H9 (cell line): ENCODE results near the gene LIN7C. TPM values are rescaled to one million over a fixed set of nuclear protein-coding genes. Genes with fewer than 3 reads are reported as not detected.
A peak's percentile ranks its signal among the peaks of the same experiment; 100 is the strongest.

ENCODE experiments used
- DNase-seq: peaks from one replicate; pipeline ENCODE4 v3.0.0-alpha.2; 2017
- H2AFZ ChIP-seq: one replicate; pipeline ENCODE4 v1.6.1; 2013; ENCODE audit warnings: mild to moderate bottlenecking, low read length, control low read depth, moderate library complexity
- H2AK5ac ChIP-seq: 2 replicates; pipeline ENCODE4 v1.6.1; 2013; ENCODE audit warnings: low read length, control low read depth, mixed read lengths; ENCODE audit not compliant: insufficient read length
- H2BK120ac ChIP-seq: one replicate; pipeline ENCODE4 v1.6.1; 2013; ENCODE audit warnings: low read depth, mild to moderate bottlenecking, low read length, control low read depth, inconsistent platforms; ENCODE audit not compliant: poor library complexity, severe bottlenecking
- H2BK12ac ChIP-seq: 2 replicates; pipeline ENCODE4 v1.6.1; 2013; ENCODE audit warnings: low read length, control low read depth, mixed read lengths, low read depth; ENCODE audit not compliant: insufficient read length
- H2BK15ac ChIP-seq: 2 replicates; pipeline ENCODE4 v1.6.1; 2013; ENCODE audit warnings: low read depth, low read length, control low read depth
- H2BK20ac ChIP-seq: one replicate; pipeline ENCODE4 v1.6.1; 2013; ENCODE audit warnings: low read depth, mild to moderate bottlenecking, low read length, control low read depth, inconsistent platforms; ENCODE audit not compliant: poor library complexity, severe bottlenecking
- H2BK5ac ChIP-seq: 2 replicates; pipeline ENCODE4 v1.6.1; 2013; ENCODE audit warnings: low read length, control low read depth, mixed read lengths; ENCODE audit not compliant: insufficient read length
- H3K14ac ChIP-seq: 2 replicates; pipeline ENCODE4 v1.6.1; 2013; ENCODE audit warnings: low read length, control low read depth; ENCODE audit not compliant: insufficient read depth
- H3K18ac ChIP-seq: 2 replicates; pipeline ENCODE4 v1.6.1; 2013; ENCODE audit warnings: low read depth, mild to moderate bottlenecking, mixed read lengths, low read length, control low read depth; ENCODE audit not compliant: insufficient read length
- H3K23ac ChIP-seq: 2 replicates; pipeline ENCODE4 v1.6.1; 2013; ENCODE audit warnings: low read length, control low read depth, mixed read lengths, low read depth; ENCODE audit not compliant: insufficient read length
- H3K23me2 ChIP-seq: 2 replicates; pipeline ENCODE4 v1.6.1; 2013; ENCODE audit warnings: low read depth, mild to moderate bottlenecking, mixed read lengths, low read length, control low read depth; ENCODE audit not compliant: insufficient read length, poor library complexity, severe bottlenecking
- H3K27ac ChIP-seq: 2 replicates; pipeline ENCODE4 v1.5.1; 2013; ENCODE audit warnings: low read length, control low read depth, mixed read lengths, low read depth; ENCODE audit not compliant: insufficient read length
- H3K27me3 ChIP-seq: 2 replicates; pipeline ENCODE4 v1.6.1; 2013; ENCODE audit warnings: low read length, control low read depth, inconsistent platforms; ENCODE audit not compliant: insufficient read depth
- H3K4ac ChIP-seq: 2 replicates; pipeline ENCODE4 v1.6.1; 2013; ENCODE audit warnings: low read depth, mild to moderate bottlenecking, control low read depth, inconsistent platforms, low read length, moderate library complexity
- H3K4me1 ChIP-seq: 2 replicates; pipeline ENCODE4 v1.6.1; 2013; ENCODE audit warnings: low read length, control low read depth, inconsistent platforms; ENCODE audit not compliant: insufficient read depth
- H3K4me2 ChIP-seq: 2 replicates; pipeline ENCODE4 v1.6.1; 2013; ENCODE audit warnings: low read length, control low read depth, mixed read lengths; ENCODE audit not compliant: insufficient read length, insufficient read depth
- H3K56ac ChIP-seq: 2 replicates; pipeline ENCODE4 v1.6.1; 2013; ENCODE audit warnings: low read depth, mild to moderate bottlenecking, mixed read lengths, low read length, control low read depth; ENCODE audit not compliant: insufficient read length
- H3K79me1 ChIP-seq: 2 replicates; pipeline ENCODE4 v1.6.1; 2013; ENCODE audit warnings: low read depth, mild to moderate bottlenecking, moderate library complexity, low read length, control low read depth, inconsistent platforms; ENCODE audit not compliant: insufficient read depth, poor library complexity, severe bottlenecking
- H3K79me2 ChIP-seq: 2 replicates; pipeline ENCODE4 v1.6.1; 2013; ENCODE audit warnings: low read length, control low read depth, inconsistent platforms; ENCODE audit not compliant: insufficient read depth
- H3K9ac ChIP-seq: 2 replicates; pipeline ENCODE4 v1.6.1; 2013; ENCODE audit warnings: low read length, control low read depth, mixed read lengths; ENCODE audit not compliant: insufficient read length; ENCODE audit errors: extremely low read depth
- H3K9me3 ChIP-seq: one replicate; pipeline ENCODE4 v1.6.1; 2013; ENCODE audit warnings: low read depth, low read length, inconsistent platforms; ENCODE audit not compliant: control insufficient read depth
- H3T11ph ChIP-seq: one replicate; pipeline ENCODE4 v1.6.1; 2013; ENCODE audit warnings: mild to moderate bottlenecking, low read length, control low read depth, inconsistent platforms
- H4K20me1 ChIP-seq: one replicate; pipeline ENCODE4 v1.6.1; 2013; ENCODE audit not compliant: control insufficient read depth, insufficient read length, insufficient read depth
- H4K5ac ChIP-seq: 2 replicates; pipeline ENCODE4 v1.6.1; 2013; ENCODE audit warnings: low read depth, mild to moderate bottlenecking, mixed read lengths, low read length, control low read depth; ENCODE audit not compliant: insufficient read length
- H4K8ac ChIP-seq: replicated peaks from 2 replicates; pipeline ENCODE4 v1.6.1; 2013; ENCODE audit warnings: low read length, control low read depth, mixed read lengths, low read depth; ENCODE audit not compliant: insufficient read length
- H4K91ac ChIP-seq: 2 replicates; pipeline ENCODE4 v1.6.1; 2013; ENCODE audit warnings: low read depth, mild to moderate bottlenecking, moderate library complexity, mixed read lengths, low read length, control low read depth; ENCODE audit not compliant: insufficient read length
- H3K27ac Mint-ChIP-seq, 3 experiments: 2 replicates in 2 of 3; 3 replicates in 1 of 3; pipeline ENCODE4 v1.8.0; 2020 to 2021; ENCODE audit warnings: mixed read lengths in 3 of 3, mild to moderate bottlenecking in 1 of 3, moderate library complexity in 1 of 3
- H3K27me3 Mint-ChIP-seq: 2 replicates; pipeline ENCODE4 v1.8.0; 2021; ENCODE audit warnings: low read depth, mild to moderate bottlenecking, moderate library complexity, mixed read lengths
- H3K36me3 Mint-ChIP-seq, 3 experiments: 2 replicates in 2 of 3; 3 replicates in 1 of 3; pipeline ENCODE4 v1.8.0; 2020 to 2021; ENCODE audit warnings: low read depth in 3 of 3, mixed read lengths in 3 of 3; ENCODE audit not compliant: insufficient read depth in 1 of 3
- H3K4me1 Mint-ChIP-seq, 2 experiments: 2 replicates each; pipeline ENCODE4 v1.8.0; 2020; ENCODE audit warnings: mixed read lengths in 2 of 2
- H3K4me3 Mint-ChIP-seq, 2 experiments: 2 replicates in 1 of 2; 3 replicates in 1 of 2; pipeline ENCODE4 v1.8.0; 2020 to 2021; ENCODE audit warnings: mild to moderate bottlenecking in 2 of 2, mixed read lengths in 2 of 2, moderate library complexity in 1 of 2
- H3K9me3 Mint-ChIP-seq, 2 experiments: 2 replicates in 1 of 2; 3 replicates in 1 of 2; pipeline ENCODE4 v1.8.0; 2020; ENCODE audit warnings: mild to moderate bottlenecking in 2 of 2, mixed read lengths in 2 of 2, moderate library complexity in 1 of 2
- WGBS: extraction: QIAGEN DNeasy Blood & Tissue Kit; methylation state at CpG from one replicate; pipeline ENCODE4 v1.1.7; 2013; ENCODE audit warnings: missing lambda C conversion rate, low lambda C conversion rate, mixed read lengths; ENCODE audit not compliant: insufficient read length; ENCODE audit errors: extremely low coverage; 5-methylcytosine and 5-hydroxymethylcytosine counted together
- total RNA-seq: library from RNA; stranded (reverse); gene quantifications from 2 replicates; pipeline ENCODE4 v1.2.1, GENCODE V29; 2021
- TF ChIP-seq, protein P1 (sequence below): fragments of 200-600 bp; sonication (generic); conservative IDR thresholded peaks from 3 replicates; pipeline ENCODE4 v1.8.0; 2021; ENCODE audit warnings: antibody characterized with exemption, mild to moderate bottlenecking

The LIN7C gene
- total RNA-seq, 1 experiment from 2014 or later: 40.0 TPM

DNA sequence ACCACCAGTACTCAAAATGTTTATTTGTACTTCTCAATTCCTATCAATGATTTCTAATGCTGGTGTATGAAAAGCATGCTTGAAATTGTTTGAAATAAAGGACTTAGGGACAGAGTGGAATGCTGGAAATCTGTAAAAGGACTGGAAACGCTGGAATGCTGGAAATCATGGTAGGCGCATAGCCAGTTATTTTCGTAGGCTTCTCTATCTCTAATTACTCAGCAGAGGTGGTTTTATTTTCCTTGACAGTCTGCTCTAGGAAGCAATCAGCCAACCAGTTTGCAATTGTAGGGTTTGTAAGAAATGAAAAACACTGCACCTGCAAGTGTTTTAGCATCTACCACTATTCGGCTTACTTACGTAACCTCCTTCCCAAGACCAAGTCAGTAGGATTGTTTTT lies 788 bp downstream of the LIN7C start:
- Mint-ChIP-seq H3K4me1 (peaks cover 16 to 26% of the 10 kb centered on the region in 2 experiments), H3K9me3 (peaks cover 0 to under 1% of the 10 kb centered on the region in 2 experiments; a peak in 1 of 5 replicates), H3K4me3 (peak overlapping the region; percentile 100), H3K36me3 (peaks cover 2 to 15% (median 4%) of the 10 kb centered on the region in 3 experiments; a peak in 6 of 7 replicates), H3K27me3 (no peaks in the 10 kb centered on the region; the same call in 1 of the 2 replicates), H3K27ac (peak overlapping the region; percentile 99 to 100 (median 99); a peak in 6 of 7 replicates)
- Histone ChIP-seq H2BK20ac (no peak overlapping the region), H3T11ph (no peak overlapping the region), H2BK12ac (no peak overlapping the region), H3K27me3 (no peaks in the 10 kb centered on the region), H3K23ac (no peak overlapping the region), H4K5ac (no peak overlapping the region), H2BK120ac (no peak overlapping the region), H4K91ac (no peak overlapping the region), H3K9me3 (no peaks in the 10 kb centered on the region), H3K4me2 (peak overlapping the region; percentile 68), H2BK5ac (no peak overlapping the region), H2AFZ (no peak overlapping the region), H3K18ac (no peak overlapping the region), H2BK15ac (no peak overlapping the region), H3K14ac (no peak overlapping the region), H2AK5ac (no peak overlapping the region), H4K8ac (no peak overlapping the region), H3K4me1 (peaks cover 2% of the 10 kb centered on the region; the same call in 1 of the 2 replicates), H3K4ac (no peak overlapping the region), H4K20me1 (no peaks in the 10 kb centered on the region), H3K27ac (no peak overlapping the region), H3K56ac (no peak overlapping the region), H3K23me2 (peaks cover 8% of the 10 kb centered on the region), H3K9ac (peak overlapping the region; percentile 92), H3K79me1 (no peaks in the 10 kb centered on the region), H3K79me2 (peaks cover 9% of the 10 kb centered on the region; the same call in 1 of the 2 replicates)
- no peak for DNase-seq
- no CpG with 5 or more reads among the region's 5 CpGs for WGBS
- TF ChIP-seq, protein P1, sequence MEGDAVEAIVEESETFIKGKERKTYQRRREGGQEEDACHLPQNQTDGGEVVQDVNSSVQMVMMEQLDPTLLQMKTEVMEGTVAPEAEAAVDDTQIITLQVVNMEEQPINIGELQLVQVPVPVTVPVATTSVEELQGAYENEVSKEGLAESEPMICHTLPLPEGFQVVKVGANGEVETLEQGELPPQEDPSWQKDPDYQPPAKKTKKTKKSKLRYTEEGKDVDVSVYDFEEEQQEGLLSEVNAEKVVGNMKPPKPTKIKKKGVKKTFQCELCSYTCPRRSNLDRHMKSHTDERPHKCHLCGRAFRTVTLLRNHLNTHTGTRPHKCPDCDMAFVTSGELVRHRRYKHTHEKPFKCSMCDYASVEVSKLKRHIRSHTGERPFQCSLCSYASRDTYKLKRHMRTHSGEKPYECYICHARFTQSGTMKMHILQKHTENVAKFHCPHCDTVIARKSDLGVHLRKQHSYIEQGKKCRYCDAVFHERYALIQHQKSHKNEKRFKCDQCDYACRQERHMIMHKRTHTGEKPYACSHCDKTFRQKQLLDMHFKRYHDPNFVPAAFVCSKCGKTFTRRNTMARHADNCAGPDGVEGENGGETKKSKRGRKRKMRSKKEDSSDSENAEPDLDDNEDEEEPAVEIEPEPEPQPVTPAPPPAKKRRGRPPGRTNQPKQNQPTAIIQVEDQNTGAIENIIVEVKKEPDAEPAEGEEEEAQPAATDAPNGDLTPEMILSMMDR: no peak
